HG02885 (cell line): Measurements from ENCODE around the gene HORMAD2.
"Not testable (repeated sequence)": the region's sequence is repeated elsewhere in the genome, so short reads cannot be mapped to it uniquely, and the experiment has no call there.

ENCODE experiments used
- ATAC-seq: cut with Tn5 transposase; IDR thresholded peaks from one replicate; pipeline ENCODE4 v1.9.1; 2021; ENCODE audit warnings: mild to moderate bottlenecking; ENCODE audit not compliant: unreplicated experiment, poor library complexity

Gene HORMAD2

GRCh38 chr22:30054764-30055069, 25.5 kb upstream of the HORMAD2 start:
- no peak for ATAC-seq

- no peak for ATAC-seq
Measured at GRCh38 chr22:30056015-30056414, 24.2 kb upstream of the HORMAD2 start.

GRCh38 chr22:30057375-30057774, 22.9 kb upstream of the HORMAD2 start:
- ATAC-seq, result no peak

- not testable (repeated sequence) for ATAC-seq
Measured at GRCh38 chr22:30059346-30060020, 20.8 kb upstream of the HORMAD2 start.

GRCh38 chr22:30061094-30061493, 19.2 kb upstream of the HORMAD2 start:
- ATAC-seq, result not testable (repeated sequence)

- no peak for ATAC-seq
Measured at GRCh38 chr22:30062259-30062658, 18.0 kb upstream of the HORMAD2 start.

GRCh38 chr22:30062950-30063349, 17.3 kb upstream of the HORMAD2 start:
- ATAC-seq, result no peak

- ATAC-seq, result no peak
Measured at GRCh38 chr22:30064172-30064571, 16.1 kb upstream of the HORMAD2 start.

- no peak for ATAC-seq
Measured at GRCh38 chr22:30073743-30074142, 6.5 kb upstream of the HORMAD2 start.

- ATAC-seq, result no peak
Measured at GRCh38 chr22:30074147-30074546, 6.1 kb upstream of the HORMAD2 start.

- no peak for ATAC-seq
Measured at GRCh38 chr22:30074994-30075393, 5.3 kb upstream of the HORMAD2 start.

GRCh38 chr22:30077279-30077880, 2.9 kb upstream of the HORMAD2 start:
- no peak for ATAC-seq

GRCh38 chr22:30078320-30079311, 1.6 kb upstream of the HORMAD2 start:
- ATAC-seq, result no peak

- ATAC-seq, result no peak
Measured at GRCh38 chr22:30080805-30081204, 541 bp downstream of the HORMAD2 start.

GRCh38 chr22:30086496-30086895, 6.2 kb downstream of the HORMAD2 start:
- no peak for ATAC-seq

GRCh38 chr22:30087037-30087436, 6.8 kb downstream of the HORMAD2 start:
- ATAC-seq, result not testable (repeated sequence)

- ATAC-seq, result no peak
Measured at GRCh38 chr22:30087611-30088010, 7.3 kb downstream of the HORMAD2 start.

GRCh38 chr22:30088468-30088867, 8.2 kb downstream of the HORMAD2 start:
- no peak for ATAC-seq

- no peak for ATAC-seq
Measured at GRCh38 chr22:30089655-30089974, 9.4 kb downstream of the HORMAD2 start.

GRCh38 chr22:30092686-30093085, 12.4 kb downstream of the HORMAD2 start:
- no peak for ATAC-seq

- ATAC-seq, result no peak
Measured at GRCh38 chr22:30094804-30095203, 14.5 kb downstream of the HORMAD2 start.
